A549 treated with Mapracorat at 1 μM for 4 hours (cell line): ENCODE data around the gene MPL. TPM values are rescaled to one million over a fixed set of nuclear protein-coding genes. Genes with fewer than 3 reads are reported as not detected.

Experiments
- total RNA-seq: library from RNA; stranded (reverse); fragments of 200-300 nt; extraction: Qiagen RNA extraction; gene quantifications from 5 replicates; pipeline ENCODE4 v1.2.3, GENCODE V29; 2022

Gene MPL
- total RNA-seq = 0.23 TPM in 1 of 5 replicates, not detected in the others

DNA sequence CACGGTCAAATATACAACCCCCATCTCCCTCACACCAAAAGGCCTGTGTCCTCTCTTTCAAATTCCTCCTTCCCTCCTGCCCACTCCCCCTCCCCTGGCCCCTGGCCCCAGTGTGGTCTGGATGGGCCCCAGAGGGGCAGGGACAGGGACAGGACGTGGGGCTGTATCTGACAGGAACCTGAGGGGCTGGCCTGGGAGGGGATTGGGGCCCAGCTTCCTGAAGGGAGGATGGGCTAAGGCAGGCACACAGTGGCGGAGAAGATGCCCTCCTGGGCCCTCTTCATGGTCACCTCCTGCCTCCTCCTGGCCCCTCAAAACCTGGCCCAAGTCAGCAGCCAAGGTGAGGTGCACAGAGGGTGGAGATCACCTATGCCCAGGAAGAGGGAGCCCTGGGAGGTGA, at the start of gene MPL:
MPL (plus strand) TSS at position 231 of the 400 bp plus-strand sequence; CDS start at position 262, 31 bp downstream.

GRCh38 chr1:43300378-43301094, 37.1 kb upstream of the MPL start, which contains the start of gene TIE1:
TSS of gene TIE1 (plus strand) at chr1:43300982. CDS start at chr1:43301072, 90 bp downstream.

GRCh38 chr1:43358746-43359693, 21.4 kb downstream of the MPL start, which contains the start of gene CDC20:
TSS of gene CDC20 (plus strand) at chr1:43358981. CDS start at chr1:43359216, 235 bp downstream.

DNA sequence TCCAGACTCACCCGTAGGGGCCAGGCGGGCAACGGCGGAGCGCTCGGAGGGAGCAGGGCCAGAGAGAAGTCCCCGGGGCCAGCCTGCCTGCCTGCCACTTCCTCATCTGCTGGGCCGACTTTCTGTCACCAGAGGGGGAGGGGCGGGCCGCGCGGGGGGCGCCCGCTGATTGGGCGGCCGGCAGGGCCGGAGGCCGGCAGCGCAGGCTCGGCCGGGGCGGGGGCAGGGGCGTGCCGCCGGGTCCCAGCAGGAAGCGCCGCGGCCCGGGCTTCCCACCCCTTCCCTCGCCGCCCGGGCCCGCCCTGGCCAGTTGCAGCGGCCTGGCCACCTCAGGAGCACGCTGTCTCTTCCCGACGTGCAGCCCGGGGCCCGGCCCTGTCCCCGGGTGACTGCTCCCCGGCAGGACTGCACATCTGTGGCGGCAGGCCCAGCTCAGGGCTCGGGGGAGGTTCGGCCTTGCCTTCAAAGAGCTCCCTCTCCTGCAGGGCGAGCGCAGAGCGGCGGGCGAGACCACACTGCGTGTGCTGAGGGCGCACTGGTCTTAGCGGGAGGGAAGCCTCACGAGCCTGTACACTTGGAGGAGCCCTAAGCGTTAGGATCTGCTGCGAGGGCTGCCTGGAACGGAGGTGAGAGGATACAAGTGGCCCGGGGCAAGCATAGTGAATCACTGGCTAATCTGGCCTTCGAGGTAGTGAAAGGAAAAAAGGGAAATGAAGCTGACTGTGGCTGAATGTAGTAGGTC, 30.5 kb downstream of the MPL start, which contains the start of gene ELOVL1:
ELOVL1 (minus strand) TSS at position 108 of the 742 bp plus-strand sequence. CDS start 2,402 bp downstream, outside the sequence.

DNA sequence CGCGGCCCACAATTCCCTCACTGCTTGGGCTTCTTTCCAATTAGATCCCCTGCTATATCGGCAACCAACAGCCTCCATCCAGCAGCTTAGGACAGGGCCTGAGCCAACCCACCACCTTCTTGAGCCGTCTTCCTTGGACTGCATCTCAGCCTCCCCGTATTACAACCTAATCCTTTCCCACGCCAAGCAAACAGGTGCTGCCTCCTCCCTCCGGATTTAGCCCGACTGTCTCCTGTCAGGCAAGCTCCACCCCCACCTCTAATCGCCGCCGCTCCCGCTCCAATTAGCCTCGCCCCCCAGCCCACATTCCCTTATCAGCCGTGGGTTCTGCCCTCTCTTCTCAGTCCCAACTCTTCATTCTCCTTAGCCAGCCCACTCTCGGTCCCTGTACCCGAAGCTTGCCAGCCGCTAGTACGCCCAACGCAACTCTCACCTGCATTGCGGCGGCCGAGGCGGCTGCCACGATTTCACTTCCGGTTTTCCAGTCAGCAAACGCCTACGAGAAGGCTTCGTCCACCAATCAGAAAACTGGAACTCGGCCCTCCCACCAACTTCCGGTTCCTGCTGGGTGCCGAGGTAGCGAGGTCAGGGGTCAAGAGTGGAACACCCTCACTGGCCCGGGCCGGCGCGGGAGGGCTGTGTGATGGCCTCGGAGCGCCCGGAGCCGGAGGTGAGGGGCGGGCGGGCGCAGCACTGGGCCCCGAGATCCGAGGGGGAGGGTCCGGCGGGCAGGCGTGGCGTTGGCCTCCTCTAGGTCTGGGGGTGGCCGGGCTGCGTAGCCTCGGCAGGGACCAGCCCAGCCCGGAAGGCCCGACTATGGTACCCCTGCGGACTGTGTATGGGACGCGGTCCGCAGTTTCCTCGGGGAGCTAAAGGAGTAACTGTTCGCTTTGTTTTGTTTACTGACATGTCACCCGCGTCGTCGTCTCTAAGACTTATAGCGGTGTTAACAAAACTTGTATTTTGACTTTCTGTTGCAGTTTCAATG, 52.0 kb downstream of the MPL start, which contains the start of the genes MED8 and SZT2:
MED8 (minus strand) TSS at position 475 of the 988 bp plus-strand sequence; CDS start at position 439, 36 bp downstream.
SZT2 (plus strand) TSS at position 574 of the 988 bp plus-strand sequence; CDS start at position 644, 70 bp downstream.

Other genes with a start within 250 kb of the MPL start
- 178 to 195 TPM (median 180 TPM) in 5 replicates for gene EBNA1BP2, start 165.5 kb upstream of the MPL start, total RNA-seq
- gene CFAP57, start 165.5 kb upstream of the MPL start, total RNA-seq = 0.22 to 0.65 TPM (median 0.39 TPM) in 5 replicates
- gene TMEM125, start 67.8 kb upstream of the MPL start, total RNA-seq = not detected in 5 replicates
- gene C1orf210, start 52.2 kb upstream of the MPL start, total RNA-seq = not detected in 5 replicates
- gene TIE1, start 36.8 kb upstream of the MPL start, total RNA-seq = not detected in 5 replicates
- gene CDC20, start 21.2 kb downstream of the MPL start, total RNA-seq = 178 to 205 TPM (median 195 TPM) in 5 replicates
- gene ELOVL1, start 30.2 kb downstream of the MPL start, total RNA-seq = 131 to 158 TPM (median 137 TPM) in 5 replicates
- gene MED8, start 52.0 kb downstream of the MPL start, total RNA-seq = 34.7 to 37.6 TPM (median 36.1 TPM) in 5 replicates
- 4.8 to 9.4 TPM (median 6.5 TPM) in 5 replicates for gene SZT2, start 52.1 kb downstream of the MPL start, total RNA-seq
- 12.2 to 17.2 TPM (median 16.2 TPM) in 5 replicates for gene HYI, start 116.1 kb downstream of the MPL start, total RNA-seq
- 81.1 to 113 TPM (median 93.5 TPM) in 5 replicates for gene PTPRF, start 193.1 kb downstream of the MPL start, total RNA-seq